GM04504 (cell line): Measurements from ENCODE around the gene LCP1.

ENCODE experiments used
- DNase-seq: peaks from one replicate; pipeline ENCODE4 v3.0.0-alpha.2; 2012; ENCODE audit warnings: low read depth

LCP1 gene

DNA sequence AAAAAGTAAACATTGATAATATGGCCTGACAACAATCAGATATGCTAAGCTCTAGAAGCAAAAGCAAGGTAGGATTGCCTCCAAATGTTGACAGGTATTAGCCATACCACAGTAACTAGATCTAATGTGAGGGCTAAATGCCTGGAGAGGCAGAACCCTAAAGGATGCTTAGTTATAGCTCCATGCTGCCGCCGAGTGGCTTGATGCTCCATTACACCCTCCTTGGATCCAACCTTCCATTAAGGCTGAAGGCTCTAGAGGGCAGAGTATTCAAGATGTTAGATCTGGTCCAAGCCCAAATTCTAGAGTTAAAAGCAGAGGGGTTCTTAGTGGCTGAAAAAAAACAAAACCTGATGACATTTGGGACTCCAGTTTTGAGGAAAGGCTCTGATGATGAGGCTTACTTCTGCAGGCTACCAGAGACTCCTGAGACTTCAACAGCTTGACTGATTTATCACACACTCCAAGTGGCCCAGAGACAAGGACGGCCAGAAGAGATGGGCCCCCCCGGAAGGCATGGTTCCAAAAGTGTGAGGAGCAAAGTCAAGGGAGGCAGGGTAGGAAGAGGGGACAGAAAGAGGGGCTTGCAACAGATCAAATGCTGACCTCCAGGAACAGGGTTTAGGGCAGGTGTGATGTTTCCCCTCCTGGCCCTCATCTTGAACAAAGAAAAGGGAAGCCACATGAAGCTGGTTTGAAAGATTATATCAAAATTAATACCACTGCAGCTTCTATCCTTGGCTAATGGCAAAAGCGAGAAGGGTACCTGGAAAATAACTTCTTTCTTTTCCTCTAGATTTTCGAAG is 55.2 kb downstream of the LCP1 start:
- DNase-seq = peak; percentile 47

DNA sequence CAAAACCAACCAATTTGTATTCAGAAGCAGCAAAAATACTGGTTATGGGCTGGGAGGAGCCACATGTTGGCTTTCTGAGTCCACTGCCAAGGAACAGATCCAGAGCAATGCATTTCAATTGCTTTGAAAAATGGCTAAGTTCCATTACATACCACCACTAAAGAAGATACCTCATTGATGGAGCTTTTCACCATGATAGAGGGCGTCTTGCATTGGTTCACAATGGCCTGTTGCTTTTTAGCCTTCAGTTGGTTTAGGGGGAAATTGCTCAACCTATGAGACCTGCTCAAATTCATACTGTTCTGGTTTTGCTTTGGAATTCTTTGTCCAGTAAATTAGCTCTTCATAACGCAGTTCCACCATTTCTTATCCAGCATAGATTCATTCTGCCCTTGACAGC is 55.9 kb downstream of the LCP1 start:
- no peak for DNase-seq

DNA sequence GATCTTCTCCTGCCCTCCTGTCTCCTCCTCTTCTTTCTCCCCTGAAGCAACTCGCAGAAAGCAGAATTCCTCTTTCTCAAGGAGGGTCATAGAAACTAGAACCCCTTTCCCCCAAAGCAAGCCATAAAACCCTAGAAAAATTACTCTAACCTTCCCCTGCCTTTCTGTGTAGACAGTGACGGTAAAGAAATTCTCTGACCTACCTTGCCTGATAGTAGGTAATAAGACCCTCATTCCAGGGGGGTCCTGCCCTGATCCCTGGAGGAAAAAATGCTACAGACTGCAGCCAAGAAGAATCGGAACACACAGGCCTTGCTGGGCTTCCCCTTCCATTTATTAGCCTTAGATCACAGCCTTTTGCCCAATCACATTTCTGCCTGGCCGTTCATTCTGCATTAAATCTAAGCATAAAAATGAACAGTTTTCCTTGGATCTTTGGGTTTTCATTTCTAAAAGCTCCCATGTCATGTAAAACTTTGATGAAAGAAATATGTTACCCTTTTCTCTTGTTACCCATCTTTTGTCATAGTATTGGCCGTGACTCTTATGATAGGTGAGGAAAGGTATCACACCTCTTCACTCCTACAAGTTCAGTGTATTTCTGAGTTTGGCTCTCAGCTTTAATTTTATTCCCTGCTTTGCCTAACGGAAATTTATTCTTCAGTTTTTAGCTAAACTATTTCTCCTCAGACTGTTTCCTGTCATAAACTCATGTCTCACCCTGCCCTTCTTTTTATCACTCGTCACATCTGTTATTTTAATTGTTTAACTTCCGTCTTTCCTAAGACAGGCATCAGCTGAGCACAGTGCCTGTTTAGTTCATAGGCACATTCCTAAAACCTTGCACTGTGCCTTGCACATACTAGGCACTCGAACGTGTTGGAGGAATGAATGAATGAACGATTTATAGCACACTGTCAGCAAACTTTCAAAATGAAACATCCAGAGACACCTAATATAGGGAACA is 56.7 kb downstream of the LCP1 start:
- DNase-seq = peak; percentile 11

DNA sequence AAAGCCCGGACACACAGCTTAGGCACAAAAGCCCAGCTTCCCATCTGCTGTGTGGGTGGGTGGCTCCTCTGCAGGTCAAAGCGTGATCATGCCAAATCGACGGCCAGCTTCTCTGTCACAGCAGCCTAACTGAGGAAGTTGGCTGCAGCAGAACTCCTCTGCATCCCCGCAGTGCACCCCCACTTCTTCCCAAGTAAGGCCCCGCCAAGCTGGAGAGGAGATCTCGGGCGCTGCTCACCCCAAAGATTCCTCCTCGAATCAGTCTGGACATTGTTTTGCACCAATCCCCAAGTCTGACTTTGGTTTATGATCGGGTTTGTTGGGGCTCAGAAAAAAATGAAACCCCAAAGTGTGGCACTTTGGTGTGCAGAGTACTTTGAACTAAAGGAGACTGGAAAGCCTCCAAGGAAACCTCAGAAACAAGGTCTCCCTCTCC is 57.4 kb downstream of the LCP1 start:
- no peak for DNase-seq

DNA sequence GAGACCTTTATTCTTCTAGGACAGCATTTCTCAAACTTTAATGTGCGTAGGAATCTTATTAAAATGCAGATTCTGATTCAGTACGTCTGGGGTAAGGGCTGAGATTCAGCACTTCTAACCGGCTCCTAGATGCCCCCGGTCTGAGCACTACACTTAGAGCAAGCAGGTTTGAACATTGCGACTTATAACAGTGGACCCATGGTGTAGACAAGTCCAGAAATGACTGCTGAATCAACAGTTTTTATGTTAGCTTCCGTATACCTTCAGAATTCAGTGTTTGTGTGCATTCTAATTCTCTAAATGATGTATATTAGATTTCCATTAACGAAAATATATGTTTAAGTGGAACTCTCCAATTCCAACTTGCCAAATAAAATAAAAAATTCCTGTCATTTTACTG is 59.7 kb downstream of the LCP1 start:
- DNase-seq = no peak

DNA sequence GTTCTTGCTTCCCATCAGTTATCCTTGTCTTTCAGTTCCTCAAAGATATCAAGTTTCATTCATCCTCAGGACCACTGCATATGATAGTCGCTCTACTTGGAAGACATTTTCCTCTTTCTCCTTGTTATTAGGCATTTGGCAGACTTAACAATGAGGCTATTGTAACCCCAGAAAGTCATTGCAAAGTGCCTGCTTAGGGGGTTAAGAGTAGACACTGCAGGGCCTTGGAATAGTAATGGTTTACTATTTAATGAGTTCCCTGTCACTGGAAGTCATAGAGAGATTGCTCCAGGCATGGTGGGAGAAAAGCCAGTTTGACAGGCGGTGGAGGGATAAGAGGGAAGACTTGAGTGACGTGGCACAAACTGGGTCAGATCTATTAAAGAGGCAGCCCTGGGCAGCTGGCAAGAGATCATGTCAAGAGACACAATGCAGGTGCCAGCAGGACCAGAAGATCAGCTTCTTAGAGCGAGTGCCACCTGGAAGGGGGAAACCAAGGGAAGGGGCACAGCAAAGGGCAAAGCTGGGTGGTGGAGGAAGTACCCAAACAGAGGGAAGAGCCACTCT is 60.3 kb downstream of the LCP1 start:
- DNase-seq = no peak

DNA sequence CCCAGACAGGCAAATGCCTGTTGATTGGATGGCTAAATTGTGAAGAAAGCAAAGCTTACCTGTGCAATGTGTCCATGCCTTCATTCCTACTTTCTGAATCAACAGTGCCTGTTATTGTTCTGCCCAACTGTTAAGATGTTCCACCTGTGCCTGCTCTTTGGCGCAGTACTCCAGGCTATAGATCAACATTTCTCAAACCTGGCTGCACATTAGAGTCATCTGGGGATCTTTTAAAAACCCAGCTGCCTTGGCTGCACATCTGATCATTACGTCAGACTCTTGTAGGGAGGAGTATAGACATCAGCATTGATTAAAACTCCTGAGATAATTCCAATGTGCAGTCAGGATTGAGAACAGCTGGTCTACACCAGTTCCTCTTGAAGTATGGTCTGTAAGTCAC is 60.9 kb downstream of the LCP1 start:
- DNase-seq = no peak

DNA sequence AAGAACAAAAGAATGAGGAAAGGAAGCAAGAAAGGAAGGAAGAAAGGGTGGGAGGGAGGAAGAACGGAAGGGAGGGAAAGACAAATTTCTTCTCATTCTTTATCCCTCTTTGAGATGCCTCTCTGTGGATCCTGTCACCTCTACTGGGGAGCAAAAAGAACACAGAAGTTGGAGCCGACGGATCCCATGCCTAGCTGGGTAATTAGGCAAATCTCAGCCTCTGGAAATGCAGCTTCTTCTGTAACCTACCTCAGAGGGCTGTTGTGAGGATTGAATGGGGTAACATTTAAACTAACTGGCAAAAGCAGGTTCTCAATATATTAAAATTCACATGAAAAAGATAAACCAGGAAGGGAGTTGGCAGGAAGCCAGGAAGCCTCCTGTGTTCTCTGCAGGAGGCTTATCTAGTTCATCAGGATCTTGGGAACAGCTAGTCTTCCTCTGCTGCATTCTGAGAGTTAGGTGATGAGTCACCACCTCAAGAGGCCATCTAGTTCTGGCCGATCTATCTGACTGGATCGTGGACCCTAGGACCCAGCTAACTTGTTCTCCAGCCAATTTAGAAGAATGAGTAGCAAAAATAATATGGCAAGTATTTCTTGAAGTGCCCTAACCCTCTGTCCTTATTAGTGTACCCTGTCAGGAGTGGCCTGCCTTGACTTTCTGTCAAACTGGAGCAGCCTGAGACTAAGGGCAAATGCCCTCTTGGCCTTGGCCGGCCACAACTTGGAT is 61.9 kb downstream of the LCP1 start:
- peak; percentile 18 for DNase-seq

DNA sequence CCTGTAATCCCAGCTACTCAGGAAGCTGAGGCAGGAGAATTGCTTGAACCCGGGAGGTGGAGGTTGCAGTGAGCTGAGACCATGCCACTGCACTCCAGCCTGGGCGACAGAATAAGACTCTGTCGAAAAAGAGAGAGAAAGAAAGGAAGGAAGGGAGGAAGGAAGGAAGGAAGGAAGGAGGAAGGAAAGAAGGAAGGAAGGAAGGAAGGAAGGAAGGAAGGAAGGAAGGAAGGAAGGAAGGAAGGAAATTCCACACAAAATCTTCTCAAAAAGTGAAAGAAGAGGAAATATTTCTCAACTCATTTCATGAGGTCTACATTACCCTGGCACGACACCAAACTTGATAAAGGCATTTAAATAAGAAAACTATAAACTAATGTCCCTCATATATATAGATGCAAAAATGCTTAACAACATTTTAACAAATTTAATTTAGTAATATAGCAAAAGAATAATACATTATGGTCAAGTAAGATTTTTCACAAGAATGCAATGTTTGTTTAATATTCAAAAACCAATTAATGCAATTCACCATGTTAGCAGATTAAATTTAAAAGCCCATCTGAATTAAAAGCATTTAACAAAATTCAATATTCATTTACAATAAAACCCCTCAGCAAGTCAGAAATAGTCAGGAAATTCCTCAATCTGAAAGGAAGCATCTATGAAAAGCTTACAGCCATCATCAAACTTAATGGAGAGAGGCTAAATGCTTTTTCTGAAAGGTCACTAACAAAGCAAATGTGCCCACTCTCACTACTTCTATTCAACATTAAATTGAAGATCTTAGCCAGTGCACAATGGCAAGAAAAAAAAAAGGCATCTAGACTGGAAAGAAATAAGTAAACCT is 65.1 kb downstream of the LCP1 start:
- no peak for DNase-seq

DNA sequence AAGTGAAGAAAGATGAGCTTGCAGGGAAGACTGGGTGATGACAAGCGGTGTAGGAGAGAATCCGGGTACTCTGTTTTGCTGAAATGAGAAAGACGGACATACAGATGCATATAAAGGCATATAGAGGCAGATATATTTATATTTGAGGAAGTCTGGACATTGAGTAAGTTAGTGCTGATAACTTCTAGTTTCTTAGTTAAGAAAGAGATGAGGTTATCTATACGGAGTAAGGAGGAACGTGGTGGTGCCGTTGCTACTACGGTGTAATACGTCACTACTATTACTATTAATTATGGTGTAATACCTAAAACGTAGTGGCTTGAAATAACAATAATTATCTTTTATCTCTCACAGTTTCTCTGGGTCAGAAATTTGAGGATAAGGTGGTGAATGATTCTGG is 67.4 kb downstream of the LCP1 start:
- DNase-seq = no peak

DNA sequence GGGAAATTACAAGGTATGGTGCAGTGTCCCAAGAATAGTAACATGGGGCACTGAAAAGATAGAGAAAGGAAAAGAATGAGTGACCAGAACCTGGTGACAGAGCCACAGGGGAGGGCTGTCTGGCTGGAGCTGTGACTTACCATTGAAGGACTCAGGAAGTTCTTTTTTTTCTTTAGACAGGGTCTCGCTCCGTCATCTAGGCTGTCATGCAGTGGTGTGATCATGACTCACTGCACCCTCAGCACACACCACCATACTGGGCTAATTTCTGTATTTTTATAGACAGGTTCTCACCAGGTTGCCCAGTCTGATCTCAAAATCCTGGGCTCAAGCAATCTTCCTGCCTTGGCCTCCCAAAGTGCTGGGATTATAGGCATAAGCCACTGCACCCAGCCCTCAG is 68.4 kb downstream of the LCP1 start:
- DNase-seq = no peak

DNA sequence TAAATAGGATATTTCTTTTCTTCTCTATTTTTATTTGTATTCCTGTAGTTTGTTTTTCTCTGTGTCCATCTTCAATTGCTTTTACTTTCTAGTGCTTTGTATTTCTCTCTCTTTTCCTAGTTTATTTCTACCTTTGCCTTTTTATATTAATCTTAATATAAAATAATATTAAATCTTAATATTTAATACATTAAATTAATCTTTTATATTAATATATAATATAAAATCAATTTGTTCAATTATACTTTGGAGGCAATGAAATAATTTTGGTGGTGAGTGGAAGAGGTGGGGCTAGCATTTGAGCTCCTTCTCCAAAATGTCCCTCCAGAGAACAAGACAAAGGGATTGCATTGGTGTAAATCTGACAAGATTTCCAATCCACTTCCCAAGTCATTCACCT is 70.8 kb downstream of the LCP1 start:
- DNase-seq = no peak

DNA sequence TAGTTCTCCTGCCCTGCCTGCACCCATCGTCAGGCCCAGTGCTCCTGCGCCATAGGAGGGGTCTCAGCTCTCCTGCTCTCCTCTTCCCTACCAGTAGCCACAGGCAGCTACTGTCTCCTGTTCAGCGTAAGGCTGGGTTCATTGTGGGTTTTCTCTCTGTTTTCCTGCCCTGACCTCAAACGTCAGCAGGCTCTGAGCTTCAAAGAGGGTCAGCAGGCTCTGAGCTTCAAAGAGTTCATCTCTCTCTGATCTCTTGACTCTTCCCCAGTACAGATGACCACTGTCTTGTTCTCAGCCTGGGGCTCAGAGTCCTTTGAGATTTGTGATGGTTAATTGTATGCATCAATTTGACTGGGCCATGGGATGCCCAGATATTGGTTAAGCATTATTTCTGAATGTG is 72.5 kb downstream of the LCP1 start:
- no peak for DNase-seq

DNA sequence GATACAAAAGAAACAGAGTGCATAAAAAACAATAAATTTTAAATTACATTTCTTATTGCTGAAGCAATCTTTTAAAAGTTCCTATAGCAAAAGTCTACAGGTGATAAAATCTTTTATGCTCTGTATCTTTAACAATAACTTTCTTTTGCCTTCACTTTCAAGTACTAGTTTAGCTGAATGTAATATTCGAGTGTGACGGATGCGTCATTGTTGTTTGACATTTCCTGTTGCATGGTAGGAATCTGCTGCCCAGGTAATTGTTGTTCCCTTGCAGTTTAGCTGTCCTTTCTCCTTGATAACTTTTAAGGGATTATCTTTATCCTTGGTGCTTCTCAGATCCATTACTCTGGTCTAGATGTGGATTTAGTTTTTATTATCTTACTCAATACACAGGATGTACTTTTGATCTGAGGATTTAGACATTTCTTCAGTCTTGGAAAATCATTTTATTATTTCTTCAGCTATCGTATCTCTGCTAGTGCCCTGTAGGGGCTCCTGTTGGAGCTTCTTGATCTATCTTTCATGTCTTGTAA is 75.1 kb downstream of the LCP1 start:
- DNase-seq = no peak

DNA sequence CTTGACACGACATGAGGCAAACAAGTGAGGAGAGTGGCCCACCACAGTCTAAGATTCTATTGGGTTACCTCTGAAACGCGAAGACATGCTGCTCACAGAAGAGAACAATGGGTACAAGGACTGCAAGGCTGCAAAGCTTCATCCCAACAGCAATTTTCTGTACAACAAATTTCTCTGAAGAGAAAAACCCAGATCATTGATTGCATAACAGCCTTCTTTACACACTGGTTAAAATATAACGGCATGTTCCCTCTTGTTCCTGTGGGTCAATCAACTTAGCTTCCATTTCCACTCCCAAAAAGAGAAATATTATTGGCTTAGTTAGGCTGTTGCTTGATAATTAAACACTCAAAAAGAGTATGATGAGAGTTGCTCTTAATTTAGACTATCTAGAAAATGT is 77.1 kb downstream of the LCP1 start, which contains the start of gene CPB2:
Gene CPB2 (minus strand): TSS at position 166 of the 400 bp plus-strand sequence. CDS start 24 bp downstream, at position 142.
- no peak for DNase-seq

DNA sequence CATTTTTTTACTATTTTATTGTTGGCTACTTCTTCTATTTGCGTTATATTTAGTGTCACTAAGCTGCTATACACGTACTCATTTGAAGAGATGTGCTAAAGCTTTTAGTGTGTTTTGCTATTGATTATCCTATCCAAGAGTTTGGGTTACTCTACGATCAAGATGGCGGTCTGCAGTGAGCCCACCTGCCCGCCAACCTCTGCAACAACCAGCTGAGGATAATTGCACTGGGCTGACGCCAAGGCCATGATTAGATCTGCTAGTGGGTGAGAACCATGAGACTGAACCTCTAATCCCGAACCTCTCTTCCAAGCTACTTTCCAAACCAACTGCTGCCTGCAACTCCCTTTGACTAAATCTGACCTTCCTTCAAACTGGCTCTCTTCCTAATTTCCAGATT is 78.9 kb downstream of the LCP1 start:
- no peak for DNase-seq

DNA sequence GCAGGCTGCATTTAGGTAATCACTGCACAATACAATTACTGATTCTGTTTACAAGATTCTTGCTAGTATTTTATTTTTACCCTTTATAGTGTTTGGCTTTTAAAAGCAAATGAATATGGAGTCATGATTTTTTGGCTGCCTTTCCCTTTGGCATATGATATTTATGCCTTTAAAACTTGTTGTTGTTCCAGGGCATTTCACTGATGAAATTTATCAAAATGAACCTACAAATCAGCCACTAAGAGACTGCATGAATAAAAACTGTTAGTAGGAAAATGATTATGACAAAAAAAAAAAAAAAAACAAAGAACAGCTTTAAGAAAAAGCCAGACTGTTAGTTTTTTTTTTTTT is 79.7 kb downstream of the LCP1 start:
- no peak for DNase-seq

DNA sequence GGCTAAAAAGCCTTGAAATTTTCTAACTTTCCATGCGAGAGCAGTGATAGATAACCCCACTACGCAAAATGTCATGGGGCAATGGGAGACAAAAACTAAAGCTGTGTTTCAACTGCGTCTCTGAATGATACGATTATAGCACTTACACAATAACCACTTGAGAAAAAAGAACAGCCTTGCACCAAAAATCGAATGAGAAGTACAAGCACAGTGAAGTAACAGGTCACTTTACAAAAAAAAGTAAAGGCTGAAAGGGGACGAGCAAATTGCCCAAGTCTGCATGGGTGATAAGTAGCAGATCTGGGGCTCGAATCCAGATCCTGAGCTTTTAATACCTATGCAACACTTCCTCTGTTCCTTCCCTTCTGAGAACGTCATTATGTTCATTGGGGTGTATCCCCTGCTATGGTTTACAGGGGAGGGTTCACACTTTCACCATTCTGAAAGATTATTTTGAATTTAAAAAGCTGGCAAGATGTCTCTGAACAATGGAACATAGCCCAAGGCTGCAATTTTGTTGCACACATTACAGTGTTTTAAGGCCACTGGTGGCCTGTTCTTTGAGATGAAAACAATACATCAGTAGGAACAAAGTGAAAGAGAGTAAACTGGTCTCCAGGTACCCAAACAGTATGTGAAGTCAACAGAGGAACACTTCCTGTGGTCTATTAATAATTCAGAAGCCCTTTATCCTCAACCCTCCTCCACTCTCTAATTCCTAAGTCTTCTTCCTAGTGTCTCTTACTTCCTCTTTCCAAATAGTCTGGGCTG is 80.3 kb downstream of the LCP1 start:
- DNase-seq = no peak

DNA sequence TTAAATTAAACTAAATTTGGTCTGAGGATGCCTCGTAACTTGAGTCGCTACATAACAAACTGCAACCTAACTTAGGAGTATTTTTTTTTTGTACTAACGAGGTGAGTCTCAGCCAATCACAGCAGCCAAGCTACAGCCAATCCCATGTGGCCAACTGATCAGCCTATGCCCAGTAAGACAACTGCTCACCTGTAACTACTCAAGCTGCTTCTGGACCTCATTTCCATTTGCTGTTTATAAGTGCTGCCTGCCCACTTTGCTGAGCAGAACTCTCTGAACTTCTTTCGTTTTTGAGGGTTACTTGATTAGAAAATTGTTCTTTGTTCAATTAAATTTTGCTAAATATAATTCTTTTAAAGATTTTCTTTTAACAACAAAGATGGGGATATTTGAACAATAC is 81.0 kb downstream of the LCP1 start:
- DNase-seq = no peak

DNA sequence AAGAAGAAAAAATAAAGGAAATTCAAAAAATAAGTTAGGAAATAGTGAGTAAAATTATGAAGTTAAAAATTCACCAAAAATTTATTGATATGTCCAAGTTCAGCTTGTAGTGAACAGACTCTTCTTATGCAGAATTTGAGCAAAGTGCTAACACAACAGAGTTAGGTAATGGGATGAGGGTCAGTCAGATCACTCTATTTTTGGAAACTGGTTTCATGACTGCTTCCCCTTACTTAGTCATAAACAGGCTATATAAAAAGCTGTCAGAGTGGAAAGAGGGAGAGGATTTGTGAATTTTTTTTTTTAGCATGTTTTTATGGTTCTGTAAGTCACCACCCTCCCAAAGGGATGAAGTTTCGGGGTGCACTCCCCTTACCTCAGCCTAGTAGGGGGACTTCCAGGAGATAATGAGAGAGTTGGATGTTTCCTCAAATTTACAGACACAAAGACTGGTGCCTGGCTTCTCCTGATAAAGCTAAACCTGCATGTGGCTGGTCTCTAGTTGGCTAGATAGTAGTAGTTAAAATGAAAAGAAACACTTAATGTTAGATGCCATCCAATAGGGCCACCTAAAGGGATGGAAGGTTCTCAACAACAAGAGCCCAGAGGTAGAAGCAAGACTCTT is 81.7 kb downstream of the LCP1 start:
- no peak for DNase-seq
